Measurements from ENCODE around the gene RGS6. TPM values are rescaled to one million over a fixed set of nuclear protein-coding genes. Genes with fewer than 3 reads are reported as not detected.

RGS6 gene
- total RNA-seq, 1 donor, result not detected

GRCh38 chr14:72462056-72462455, 529.8 kb downstream of the RGS6 start:
- Histone ChIP-seq H4K20me1 (ENCODE audit: insufficient read depth, low read length) (no peaks in the 10 kb centered on the region), H3K27ac (ENCODE audit: low read depth, low read length) (no peak overlapping the region), H3K4me1 (ENCODE audit: insufficient read depth, low read length) (peaks cover 10% of the 10 kb centered on the region), H3K4me2 (ENCODE audit: insufficient read depth, low read length) (no peak overlapping the region), H3K79me2 (ENCODE audit: insufficient read depth, low read length) (no peaks in the 10 kb centered on the region), H2AFZ (ENCODE audit: low read length) (no peak overlapping the region), H3K4me3 (ENCODE audit: insufficient read depth, low read length) (no peak overlapping the region), H3K36me3 (ENCODE audit: insufficient read depth, low read length) (no peaks in the 10 kb centered on the region), H3K27me3 (ENCODE audit: insufficient read depth, low read length) (peaks cover 10% of the 10 kb centered on the region), H3K9me3 (ENCODE audit: low read depth, low read length) (peaks cover 5% of the 10 kb centered on the region)
- no peak for TF ChIP-seq CTCF (IDR thresholded peaks at IDR 0.05; ENCODE audit: extremely low read depth, low read depth, low read length)
- DNase-seq (ENCODE audit: insufficient read length, low spot score, missing footprints), result no peak

- Histone ChIP-seq H3K9me3 (ENCODE audit: low read depth, low read length) (peaks cover 5% of the 10 kb centered on the region), H4K20me1 (ENCODE audit: insufficient read depth, low read length) (no peaks in the 10 kb centered on the region), H3K4me2 (ENCODE audit: insufficient read depth, low read length) (no peak overlapping the region), H2AFZ (ENCODE audit: low read length) (no peak overlapping the region), H3K4me1 (ENCODE audit: insufficient read depth, low read length) (no peaks in the 10 kb centered on the region), H3K4me3 (ENCODE audit: insufficient read depth, low read length) (no peak overlapping the region), H3K27me3 (ENCODE audit: insufficient read depth, low read length) (peaks cover 9% of the 10 kb centered on the region), H3K27ac (ENCODE audit: low read depth, low read length) (no peak overlapping the region), H3K79me2 (ENCODE audit: insufficient read depth, low read length) (no peaks in the 10 kb centered on the region), H3K36me3 (ENCODE audit: insufficient read depth, low read length) (no peaks in the 10 kb centered on the region)
- DNase-seq (ENCODE audit: insufficient read length, low spot score, missing footprints), result no peak
- no peak for TF ChIP-seq CTCF (IDR thresholded peaks at IDR 0.05; ENCODE audit: extremely low read depth, low read depth, low read length)
These were observed 531.1 kb downstream of the RGS6 start for GRCh38 chr14:72463291-72463866.

- H3K9me3 ChIP-seq (ENCODE audit: low read depth, low read length), result peaks cover 5% of the 10 kb centered on the region
- no peak for TF ChIP-seq CTCF (IDR thresholded peaks at IDR 0.05; ENCODE audit: extremely low read depth, low read depth, low read length)
- H3K36me3 ChIP-seq (ENCODE audit: insufficient read depth, low read length), result no peaks in the 10 kb centered on the region
- H3K4me3 ChIP-seq (ENCODE audit: insufficient read depth, low read length), result no peak overlapping the region
- no peaks in the 10 kb centered on the region for H3K4me1 ChIP-seq (ENCODE audit: insufficient read depth, low read length)
- no peak for DNase-seq (ENCODE audit: insufficient read length, low spot score, missing footprints)
- H3K79me2 ChIP-seq (ENCODE audit: insufficient read depth, low read length), result no peaks in the 10 kb centered on the region
- H3K4me2 ChIP-seq (ENCODE audit: insufficient read depth, low read length), result no peak overlapping the region
- H3K27me3 ChIP-seq (ENCODE audit: insufficient read depth, low read length), result peaks cover 3% of the 10 kb centered on the region
- no peak overlapping the region for H3K27ac ChIP-seq (ENCODE audit: low read depth, low read length)
- H4K20me1 ChIP-seq (ENCODE audit: insufficient read depth, low read length), result no peaks in the 10 kb centered on the region
- H2AFZ ChIP-seq (ENCODE audit: low read length), result no peak overlapping the region
These were observed 532.0 kb downstream of the RGS6 start for GRCh38 chr14:72464226-72464625.

GRCh38 chr14:72466325-72466724, 534.1 kb downstream of the RGS6 start:
- peaks cover 6% of the 10 kb centered on the region for H3K27me3 ChIP-seq (ENCODE audit: insufficient read depth, low read length)
- DNase-seq (ENCODE audit: insufficient read length, low spot score, missing footprints), result no peak
- no peak for TF ChIP-seq CTCF (IDR thresholded peaks at IDR 0.05; ENCODE audit: extremely low read depth, low read depth, low read length)
- no peak overlapping the region for H2AFZ ChIP-seq (ENCODE audit: low read length)
- no peaks in the 10 kb centered on the region for H3K36me3 ChIP-seq (ENCODE audit: insufficient read depth, low read length)
- H3K4me2 ChIP-seq (ENCODE audit: insufficient read depth, low read length), result no peak overlapping the region
- H3K27ac ChIP-seq (ENCODE audit: low read depth, low read length), result no peak overlapping the region
- peaks cover 5% of the 10 kb centered on the region for H3K9me3 ChIP-seq (ENCODE audit: low read depth, low read length)
- no peaks in the 10 kb centered on the region for H4K20me1 ChIP-seq (ENCODE audit: insufficient read depth, low read length)
- H3K4me3 ChIP-seq (ENCODE audit: insufficient read depth, low read length), result no peak overlapping the region
- H3K79me2 ChIP-seq (ENCODE audit: insufficient read depth, low read length), result no peaks in the 10 kb centered on the region
- no peaks in the 10 kb centered on the region for H3K4me1 ChIP-seq (ENCODE audit: insufficient read depth, low read length)

Measured in osteoblast (primary cell).